Muscle layer of colon (tissue), 2 donors: ENCODE data around the gene TMEM86A.

Experiments
- H3K27ac ChIP-seq: one replicate; pipeline ENCODE4 v1.7.0; 2013; ENCODE audit warnings: low read depth, mild to moderate bottlenecking, low read length, moderate library complexity
- H3K27me3 ChIP-seq, 2 donors: one replicate each; pipeline ENCODE4 v1.7.0; 2013; ENCODE audit warnings: low read length in 2 of 2, mild to moderate bottlenecking in 2 of 2; ENCODE audit not compliant: insufficient read depth in 2 of 2, control insufficient read depth in 1 of 2
- H3K36me3 ChIP-seq: one replicate; pipeline ENCODE4 v1.7.0; 2013; ENCODE audit warnings: mild to moderate bottlenecking, low read length; ENCODE audit not compliant: insufficient read depth
- H3K4me1 ChIP-seq: one replicate; pipeline ENCODE4 v1.7.0; 2013; ENCODE audit warnings: mild to moderate bottlenecking, low read length; ENCODE audit not compliant: insufficient read depth
- H3K4me3 ChIP-seq, 2 donors: one replicate each; pipeline ENCODE4 v1.7.0; 2013; ENCODE audit warnings: low read length in 2 of 2, low read depth in 1 of 2, mild to moderate bottlenecking in 1 of 2, moderate library complexity in 1 of 2
- H3K9ac ChIP-seq: one replicate; pipeline ENCODE4 v1.7.0; 2013; ENCODE audit warnings: low read length
- H3K9me3 ChIP-seq: one replicate; pipeline ENCODE4 v1.7.0; 2013; ENCODE audit warnings: mild to moderate bottlenecking, low read length
- donor health status: abdominal sarcoma.
- donor health status: Adenocarcinoma of cecum.

TMEM86A gene

DNA sequence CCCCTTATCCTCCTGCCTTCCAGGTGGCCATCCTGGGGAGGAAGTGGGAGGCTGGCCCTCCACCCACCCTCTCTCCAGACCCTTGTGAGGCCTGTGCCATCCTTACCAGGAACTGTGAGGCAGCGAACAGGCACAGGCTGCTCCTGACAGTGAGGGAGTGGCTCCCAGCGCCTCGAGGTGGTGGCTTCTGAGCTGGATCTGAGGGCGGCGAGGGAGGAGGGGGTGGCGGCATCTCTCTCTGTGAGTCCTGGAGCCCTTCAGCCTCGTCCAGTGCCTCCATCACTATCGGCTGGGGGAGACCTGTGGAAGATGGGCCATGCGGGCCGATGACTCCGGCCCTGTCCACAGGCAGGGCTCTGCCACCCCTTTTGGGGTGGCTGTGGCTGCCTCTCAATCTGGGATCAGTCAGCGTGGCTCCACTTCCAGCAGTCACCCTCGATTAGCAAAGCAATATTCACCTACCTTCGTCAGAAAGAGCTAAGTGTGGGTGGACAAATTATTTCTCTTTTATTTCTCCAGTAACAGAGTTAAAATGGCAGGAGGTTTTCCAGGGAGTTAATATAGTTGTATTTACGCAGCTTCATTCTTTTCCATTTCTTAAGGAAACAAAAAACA lies 45.4 kb downstream of the TMEM86A start:
- Histone ChIP-seq H3K9ac (no peak overlapping the region), H3K36me3 (no peaks in the 10 kb centered on the region), H3K4me1 (no peaks in the 10 kb centered on the region), H3K27me3 (no peaks in the 10 kb centered on the region), H3K9me3 (no peaks in the 10 kb centered on the region), H3K27ac (no peak overlapping the region), H3K4me3 (no peak overlapping the region)

DNA sequence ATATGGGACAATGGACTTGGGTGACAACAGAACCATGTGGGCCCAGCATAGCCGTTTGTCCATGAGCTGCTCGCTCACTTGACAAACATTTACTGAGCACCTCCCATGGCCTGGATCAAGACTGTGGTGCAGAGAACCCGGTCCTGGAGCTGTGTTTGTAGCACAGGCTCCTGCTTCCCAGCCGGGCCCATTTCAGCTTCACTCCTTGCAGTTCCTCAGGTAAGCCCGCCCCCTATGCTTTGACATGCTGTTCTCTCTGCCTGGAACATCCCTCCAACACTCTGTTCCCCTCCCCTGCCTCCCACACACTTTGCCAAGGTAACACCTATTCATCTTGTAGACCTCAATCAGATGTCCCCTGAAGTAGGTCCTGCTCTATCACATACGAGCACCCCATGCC lies 46.7 kb downstream of the TMEM86A start:
- H3K9me3 ChIP-seq = no peaks in the 10 kb centered on the region
- no peak overlapping the region for H3K4me3 ChIP-seq
- no peaks in the 10 kb centered on the region for H3K4me1 ChIP-seq
- no peaks in the 10 kb centered on the region for H3K36me3 ChIP-seq
- no peak overlapping the region for H3K27ac ChIP-seq
- H3K27me3 ChIP-seq = no peaks in the 10 kb centered on the region
- H3K9ac ChIP-seq = no peak overlapping the region

- H3K36me3 ChIP-seq = no peaks in the 10 kb centered on the region
- no peaks in the 10 kb centered on the region for H3K4me1 ChIP-seq
- no peak overlapping the region for H3K9ac ChIP-seq
- no peaks in the 10 kb centered on the region for H3K27me3 ChIP-seq
- H3K4me3 ChIP-seq = no peak overlapping the region
- no peak overlapping the region for H3K27ac ChIP-seq
- H3K9me3 ChIP-seq = no peaks in the 10 kb centered on the region
Observed at GRCh38 chr11:18748766-18749365, 50.3 kb downstream of the TMEM86A start.

- no peak overlapping the region for H3K9ac ChIP-seq
- H3K27ac ChIP-seq = no peak overlapping the region
- H3K9me3 ChIP-seq = no peaks in the 10 kb centered on the region
Observed at GRCh38 chr11:18749681-18750319, 51.2 kb downstream of the TMEM86A start.

DNA sequence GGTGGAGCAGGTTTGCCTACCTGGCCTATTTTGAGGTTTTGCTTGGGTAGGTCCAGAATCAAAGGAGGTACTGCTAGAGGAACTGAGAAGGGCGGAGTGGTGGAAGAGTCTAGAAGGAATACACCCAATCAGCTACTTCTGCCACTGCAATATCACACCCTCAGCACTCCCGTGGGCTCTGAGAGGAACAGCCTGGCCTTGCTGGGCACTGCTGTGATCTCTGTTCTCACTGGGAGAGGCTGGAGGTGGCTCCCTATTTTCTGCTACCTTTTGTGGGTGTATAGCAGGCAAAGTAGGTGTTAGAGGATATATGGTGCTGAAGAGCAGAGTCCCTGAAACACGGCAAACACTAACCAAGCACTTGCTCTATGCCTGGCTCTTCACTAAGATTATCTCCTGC lies 52.4 kb downstream of the TMEM86A start:
- Histone ChIP-seq H3K4me3 (no peak overlapping the region), H3K27me3 (no peaks in the 10 kb centered on the region), H3K4me1 (no peaks in the 10 kb centered on the region), H3K9me3 (no peaks in the 10 kb centered on the region), H3K27ac (no peak overlapping the region), H3K9ac (no peak overlapping the region), H3K36me3 (no peaks in the 10 kb centered on the region)

More at GRCh38 chr11:18749681-18750319, 51.2 kb downstream of the TMEM86A start:
- Histone ChIP-seq H3K36me3 (no peaks in the 10 kb centered on the region), H3K4me3 (no peak overlapping the region), H3K27me3 (no peaks in the 10 kb centered on the region), H3K4me1 (no peaks in the 10 kb centered on the region)

- H3K9ac ChIP-seq = no peak overlapping the region
- H3K27me3 ChIP-seq = no peaks in the 10 kb centered on the region
- H3K4me1 ChIP-seq = no peaks in the 10 kb centered on the region
- H3K27ac ChIP-seq = no peak overlapping the region
- no peaks in the 10 kb centered on the region for H3K36me3 ChIP-seq
- no peaks in the 10 kb centered on the region for H3K9me3 ChIP-seq
- no peak overlapping the region for H3K4me3 ChIP-seq
Observed at GRCh38 chr11:18752502-18752901, 53.9 kb downstream of the TMEM86A start.

DNA sequence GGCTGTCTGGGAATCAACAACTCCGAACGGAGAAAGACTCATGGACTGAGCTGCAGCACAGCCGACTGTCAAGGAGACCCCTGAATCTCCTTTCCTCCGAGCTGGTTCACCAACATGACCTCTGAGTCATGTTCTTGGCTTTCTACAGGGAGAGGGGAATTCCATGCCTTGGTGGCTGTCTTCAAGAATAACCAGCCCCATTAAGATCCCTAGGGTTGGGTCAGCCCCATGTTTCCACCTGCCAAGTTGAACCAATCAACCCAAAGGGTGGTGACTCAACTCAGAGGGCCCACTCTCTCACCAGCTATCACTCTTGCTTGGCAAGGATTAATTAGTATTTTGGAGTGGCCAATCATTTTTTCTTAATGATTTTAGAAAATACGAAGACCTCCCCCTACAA lies 55.7 kb downstream of the TMEM86A start:
- Histone ChIP-seq H3K4me1 (no peaks in the 10 kb centered on the region), H3K36me3 (no peaks in the 10 kb centered on the region), H3K9me3 (no peaks in the 10 kb centered on the region), H3K27me3 (no peaks in the 10 kb centered on the region), H3K27ac (no peak overlapping the region), H3K4me3 (no peak overlapping the region), H3K9ac (no peak overlapping the region)
